Cortex of kidney (tissue), 1 donor: Measurements from ENCODE around the gene KIRREL3.

Experiments used
- DNase-seq: peaks from one replicate; lab custom pipeline; 2025; lab: John Stamatoyannopoulos, UW

KIRREL3 gene

GRCh38 chr11:127000291-127000968, at the start of gene KIRREL3:
Gene KIRREL3 (minus strand): TSS chr11:127000770.
- DNase-seq, result no peak

GRCh38 chr11:127050186-127050585, 49.6 kb upstream of the KIRREL3 start:
- no peak for DNase-seq

GRCh38 chr11:127049486-127049885, 48.9 kb upstream of the KIRREL3 start:
- no peak for DNase-seq

- no peak for DNase-seq
These were observed 44.0 kb upstream of the KIRREL3 start for GRCh38 chr11:127044535-127044934.

GRCh38 chr11:127042445-127042844, 41.9 kb upstream of the KIRREL3 start:
- no peak for DNase-seq

GRCh38 chr11:127039591-127039990, 39.0 kb upstream of the KIRREL3 start:
- DNase-seq, result no peak

GRCh38 chr11:127037596-127037995, 37.0 kb upstream of the KIRREL3 start:
- DNase-seq, result no peak

GRCh38 chr11:127037001-127037400, 36.4 kb upstream of the KIRREL3 start:
- DNase-seq, result no peak

GRCh38 chr11:127035824-127036223, 35.3 kb upstream of the KIRREL3 start:
- no peak for DNase-seq

- DNase-seq, result no peak
These were observed 34.4 kb upstream of the KIRREL3 start for GRCh38 chr11:127034973-127035372.

GRCh38 chr11:127028648-127029047, 28.1 kb upstream of the KIRREL3 start:
- no peak for DNase-seq

- no peak for DNase-seq
These were observed 27.2 kb upstream of the KIRREL3 start for GRCh38 chr11:127027789-127028188.

GRCh38 chr11:127027000-127027399, 26.4 kb upstream of the KIRREL3 start:
- DNase-seq, result no peak

- no peak for DNase-seq
These were observed 23.4 kb upstream of the KIRREL3 start for GRCh38 chr11:127023991-127024390.

- no peak for DNase-seq
These were observed 18.2 kb upstream of the KIRREL3 start for GRCh38 chr11:127018683-127019279.

- no peak for DNase-seq
These were observed 16.9 kb upstream of the KIRREL3 start for GRCh38 chr11:127017482-127017881.

GRCh38 chr11:127013550-127013949, 13.0 kb upstream of the KIRREL3 start:
- DNase-seq, result no peak

- DNase-seq, result no peak
These were observed 5.7 kb upstream of the KIRREL3 start for GRCh38 chr11:127006311-127006710.

GRCh38 chr11:127003260-127003981, 2.9 kb upstream of the KIRREL3 start:
- DNase-seq, result no peak

GRCh38 chr11:127002669-127003259, 2.2 kb upstream of the KIRREL3 start:
- DNase-seq, result no peak

GRCh38 chr11:127000981-127001380, 411 bp upstream of the KIRREL3 start:
- no peak for DNase-seq

GRCh38 chr11:126999366-126999765, 1.2 kb downstream of the KIRREL3 start:
- no peak for DNase-seq

GRCh38 chr11:126997641-126998040, 2.9 kb downstream of the KIRREL3 start:
- DNase-seq, result no peak
